Mucosa of gallbladder (tissue), 1 donor: ENCODE measurements around the gene VPS37C. TPM values are rescaled to one million over a fixed set of nuclear protein-coding genes. Genes with fewer than 3 reads are reported as not detected.
"Not testable (repeated sequence)": the region's sequence is repeated elsewhere in the genome, so short reads cannot be mapped to it uniquely, and the experiment has no call there.

Experiments
- DNase-seq: peaks from one replicate; pipeline ENCODE4 v3.0.0-alpha.2; 2020; ENCODE audit warnings: low spot score
- total RNA-seq: library from RNA; stranded (reverse); gene quantifications from one replicate; pipeline ENCODE4 v1.2.1, GENCODE V29; 2021
- donor health status: DM: no; HTN: no; CAD: no.

VPS37C gene
- total RNA-seq, 1 donor from 2014 or later: 34.5 TPM

- DNase-seq: no peak
Measured at GRCh38 chr11:61118004-61118403, 43.2 kb downstream of the VPS37C start.

DNA sequence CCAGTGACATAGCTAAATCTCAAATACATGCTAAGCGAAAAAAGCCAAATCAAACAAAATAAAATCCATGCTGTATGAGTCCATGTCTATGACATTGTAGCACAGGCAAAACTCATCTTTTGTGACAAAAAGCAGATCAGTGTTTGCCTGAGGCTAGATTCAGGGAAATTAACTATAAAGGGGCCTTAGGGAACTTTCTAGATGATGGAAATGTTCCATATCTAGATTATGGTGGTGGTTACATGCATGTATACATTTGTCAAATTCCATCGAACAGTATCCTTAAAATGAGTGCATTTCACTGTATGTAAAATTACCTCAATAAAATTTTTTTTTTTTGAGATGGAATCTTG lies 44.1 kb downstream of the VPS37C start:
- no peak for DNase-seq

DNA sequence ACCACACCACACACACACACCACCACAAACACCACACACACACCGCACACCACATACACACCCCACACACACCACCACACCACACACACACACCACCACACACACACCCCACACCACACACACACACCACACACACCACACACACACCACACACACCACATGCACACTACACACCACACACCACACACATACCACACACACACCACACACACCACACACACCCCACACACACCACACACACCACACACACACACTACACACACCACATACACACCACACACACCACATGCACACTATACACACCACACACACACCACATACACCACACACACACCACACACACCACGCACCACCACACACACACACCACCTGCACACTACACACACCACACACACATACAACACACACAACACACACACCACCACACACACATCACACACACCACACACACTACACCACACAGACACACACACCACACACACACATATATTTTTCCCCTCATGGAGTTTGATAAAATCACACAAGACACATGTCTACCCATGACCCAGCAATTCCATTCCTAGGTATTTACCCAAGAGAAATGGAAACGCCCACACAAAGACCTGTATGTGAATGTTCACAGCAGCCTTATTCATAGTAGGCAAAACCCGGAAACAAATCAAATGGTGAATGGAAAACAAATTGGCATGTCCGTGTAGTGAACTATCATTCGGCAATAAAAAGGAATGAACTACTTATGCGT lies 44.6 kb downstream of the VPS37C start:
- no peak for DNase-seq

- DNase-seq: no peak
Measured at GRCh38 chr11:61115498-61116224, 45.6 kb downstream of the VPS37C start.

DNA sequence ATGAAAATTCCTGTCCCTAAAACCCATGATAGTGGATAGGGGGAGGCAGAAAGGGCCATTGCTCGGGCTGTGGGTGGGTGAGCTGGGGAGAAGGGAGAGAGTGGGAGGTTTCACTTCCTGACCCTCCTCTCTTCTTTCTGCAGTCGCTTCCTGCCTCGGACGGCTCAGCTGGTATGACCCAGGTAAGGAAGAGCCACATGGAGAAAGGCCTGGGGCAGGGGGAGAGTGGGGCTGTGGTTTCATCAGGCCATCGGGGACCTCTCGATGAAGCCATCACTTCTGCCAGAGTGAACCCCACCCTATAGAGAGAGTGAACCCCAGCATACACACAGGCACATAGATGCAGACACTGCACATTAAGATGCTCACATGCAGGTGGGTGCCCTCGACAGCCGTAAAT lies 46.3 kb downstream of the VPS37C start:
- no peak for DNase-seq

- DNase-seq: no peak
Measured at GRCh38 chr11:61113201-61113600, 48.0 kb downstream of the VPS37C start.

DNA sequence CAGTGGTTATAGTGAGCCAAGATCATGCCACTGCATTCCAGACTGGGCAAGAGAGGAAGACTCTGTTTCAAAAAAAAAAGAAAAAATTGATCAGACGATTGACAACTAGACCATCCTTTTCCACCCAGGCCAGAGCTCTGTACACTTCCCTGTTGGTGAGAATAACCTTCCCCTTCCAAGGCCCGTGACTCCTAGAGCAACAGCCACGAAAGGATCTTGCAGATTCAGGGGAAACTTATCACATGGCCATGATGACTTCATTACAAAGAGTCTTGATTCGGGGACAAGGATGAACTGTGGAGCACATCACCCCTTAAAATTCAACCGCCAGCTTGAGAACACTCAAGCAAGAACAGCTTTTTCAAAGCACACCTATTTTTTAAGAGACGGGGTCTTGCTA lies 48.7 kb downstream of the VPS37C start:
- DNase-seq: no peak

DNA sequence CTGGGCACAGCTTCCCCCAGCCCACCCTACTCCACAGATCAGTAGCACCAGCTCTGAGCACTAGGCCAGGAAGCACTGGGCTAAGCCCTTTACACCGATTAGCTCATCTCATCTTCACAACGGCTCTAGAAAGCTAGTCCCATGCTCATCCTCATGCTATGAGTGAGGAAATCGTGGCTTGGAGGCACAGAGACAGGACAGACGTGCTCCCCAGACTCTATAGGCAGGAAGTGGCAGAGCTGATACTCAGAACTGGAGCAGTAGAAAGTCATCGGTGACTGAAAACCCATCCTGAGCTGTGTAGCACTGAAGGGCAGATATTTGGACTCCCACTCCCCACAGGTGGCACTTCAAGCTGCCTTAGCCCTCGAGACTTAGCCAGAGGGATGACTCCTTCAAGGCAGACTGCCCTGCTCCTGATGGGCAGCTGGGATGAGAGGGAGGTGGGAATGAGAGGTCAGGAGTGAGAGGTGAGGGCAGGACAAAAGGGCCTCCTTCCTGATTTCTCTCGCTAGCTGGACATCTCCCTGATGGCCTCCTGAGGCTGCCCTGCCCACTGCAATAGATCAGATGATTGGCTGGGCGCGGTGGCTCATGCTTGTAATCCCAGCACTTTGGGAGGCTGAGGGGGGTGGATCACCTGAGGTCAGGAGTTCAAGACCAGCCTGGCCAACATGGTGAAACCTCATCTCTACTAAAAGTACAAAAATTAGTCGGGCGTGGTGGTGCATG lies 49.3 kb downstream of the VPS37C start:
- no peak for DNase-seq

- no peak for DNase-seq
Measured at GRCh38 chr11:61111050-61111435, 50.2 kb downstream of the VPS37C start.

GRCh38 chr11:61110255-61111049 lies 50.8 kb downstream of the VPS37C start:
- DNase-seq: no peak

DNA sequence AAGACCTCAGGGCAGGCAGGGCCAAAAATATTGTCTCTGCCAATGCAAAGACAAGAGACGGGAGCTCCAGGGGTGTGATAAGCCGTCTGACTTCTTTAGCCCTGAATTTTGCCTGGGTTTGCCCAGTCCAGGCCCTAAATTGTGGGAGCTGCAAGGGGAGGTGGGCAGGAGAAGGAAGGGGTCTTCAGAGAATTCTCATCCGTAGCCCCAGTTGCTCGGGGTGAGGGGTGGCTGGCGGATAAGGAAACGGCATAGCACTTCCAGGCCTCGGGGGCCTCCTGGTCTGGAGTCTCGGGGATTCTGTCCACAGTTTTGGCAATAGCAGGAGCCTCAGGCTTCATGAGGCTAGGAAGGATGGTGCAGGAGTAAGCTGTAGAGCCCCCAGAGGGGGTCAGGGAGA lies 51.6 kb downstream of the VPS37C start:
- DNase-seq: no peak

DNA sequence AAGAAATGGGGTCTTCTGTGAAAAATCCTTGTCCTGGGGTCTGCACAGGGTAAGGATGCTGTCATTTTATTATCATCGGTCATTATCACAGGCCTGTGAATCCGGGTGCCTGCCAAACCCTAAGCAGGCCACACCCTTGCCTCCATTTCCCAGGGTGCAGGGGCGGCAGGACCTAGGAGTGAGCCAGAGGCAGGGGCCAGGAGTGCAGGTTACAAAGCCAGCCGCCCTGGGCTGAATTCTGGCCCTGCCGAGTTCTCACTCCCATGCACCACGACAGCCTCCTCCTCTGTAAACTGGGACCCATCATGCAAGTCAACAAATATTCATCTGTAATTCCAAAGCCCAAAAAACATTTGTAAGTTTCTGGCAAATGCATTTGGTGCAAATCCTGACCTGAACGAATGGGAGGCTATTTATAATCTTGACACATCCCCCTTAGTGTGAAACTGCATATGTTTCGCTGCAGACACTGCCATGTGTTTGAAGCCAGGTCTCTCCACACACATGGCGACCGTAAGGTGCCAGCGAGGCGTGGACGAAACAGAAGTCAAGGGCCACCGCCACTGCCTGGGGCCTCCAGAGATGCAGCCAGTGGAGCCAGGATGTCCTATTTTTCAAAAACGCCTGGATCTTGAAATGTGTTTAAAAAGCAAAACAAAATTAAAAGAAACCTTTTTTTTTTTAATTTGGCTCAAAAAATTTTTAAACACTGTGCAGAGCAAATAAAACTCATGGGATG lies 52.2 kb downstream of the VPS37C start:
- no peak for DNase-seq

- DNase-seq: no peak
Measured at GRCh38 chr11:61107888-61108287, 53.3 kb downstream of the VPS37C start.

DNA sequence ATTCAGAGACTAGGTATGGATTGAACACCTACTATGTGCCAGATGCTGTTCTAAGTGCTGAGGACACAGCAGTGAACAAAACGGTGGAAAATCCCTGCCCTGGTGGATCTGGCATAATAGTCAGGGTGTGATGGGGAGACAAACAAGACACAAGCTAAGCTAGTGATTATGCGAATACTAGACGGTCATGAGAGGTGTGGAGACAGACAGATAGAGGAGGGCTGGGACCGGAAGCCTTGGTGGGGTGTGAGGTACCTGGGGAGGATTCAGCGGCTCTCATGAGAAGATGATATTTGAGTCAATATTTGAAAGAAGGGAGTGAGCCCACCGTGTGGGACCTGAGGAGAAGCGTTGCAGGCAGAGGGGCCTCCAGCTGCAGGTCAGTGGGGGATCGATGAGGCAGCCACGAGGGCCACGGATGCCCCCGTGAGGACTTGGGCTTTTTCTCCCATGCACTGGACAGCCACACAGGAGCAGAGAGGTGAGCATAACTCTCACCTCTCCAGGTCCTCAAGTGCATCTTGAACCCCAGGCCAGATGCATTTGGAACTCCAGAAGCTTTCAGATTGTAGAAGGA lies 54.2 kb downstream of the VPS37C start:
- DNase-seq: no peak

DNA sequence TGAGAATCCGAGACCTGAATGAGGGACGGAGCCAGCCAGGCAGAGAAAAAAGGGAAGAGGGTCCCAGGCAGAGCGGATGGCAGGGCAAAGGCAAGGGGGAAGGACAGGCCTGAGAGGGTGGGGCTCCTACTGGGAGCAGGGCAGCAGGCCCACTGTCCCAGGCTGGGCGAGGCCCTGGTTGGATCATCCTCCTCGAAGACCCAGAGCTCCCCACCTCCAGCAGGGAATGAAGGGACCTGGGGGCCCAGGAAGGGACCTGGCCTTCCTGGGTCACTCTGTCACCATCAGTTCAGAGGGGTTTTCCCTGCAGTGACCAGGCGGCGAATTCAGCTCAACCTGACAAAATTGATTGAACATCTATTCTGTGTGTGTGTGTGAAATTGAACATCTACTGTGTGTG lies 54.9 kb downstream of the VPS37C start:
- DNase-seq: no peak

DNA sequence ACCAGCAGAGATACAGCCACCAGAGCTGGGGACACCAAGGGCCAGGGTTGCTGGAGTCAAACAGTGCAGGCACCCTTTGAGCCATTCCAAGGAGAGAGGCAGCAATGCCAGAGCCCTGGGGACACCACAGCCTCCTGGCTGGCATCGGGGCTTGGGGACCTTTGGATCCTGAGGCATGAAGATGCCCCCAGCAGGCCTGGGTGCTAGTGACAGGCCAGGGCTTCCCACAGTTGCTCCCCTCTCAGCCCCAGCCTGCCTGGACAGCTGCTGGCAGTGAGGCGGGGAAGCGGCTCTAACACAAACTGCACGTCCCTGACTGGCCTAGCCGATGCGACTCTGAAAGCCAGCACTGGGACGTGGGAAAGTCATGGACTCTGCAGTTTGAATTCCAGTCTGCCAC lies 56.3 kb downstream of the VPS37C start:
- no peak for DNase-seq

GRCh38 chr11:61103851-61104423 lies 57.3 kb downstream of the VPS37C start:
- DNase-seq: no peak

- DNase-seq: no peak
Measured at GRCh38 chr11:61102667-61103571, 58.3 kb downstream of the VPS37C start.

DNA sequence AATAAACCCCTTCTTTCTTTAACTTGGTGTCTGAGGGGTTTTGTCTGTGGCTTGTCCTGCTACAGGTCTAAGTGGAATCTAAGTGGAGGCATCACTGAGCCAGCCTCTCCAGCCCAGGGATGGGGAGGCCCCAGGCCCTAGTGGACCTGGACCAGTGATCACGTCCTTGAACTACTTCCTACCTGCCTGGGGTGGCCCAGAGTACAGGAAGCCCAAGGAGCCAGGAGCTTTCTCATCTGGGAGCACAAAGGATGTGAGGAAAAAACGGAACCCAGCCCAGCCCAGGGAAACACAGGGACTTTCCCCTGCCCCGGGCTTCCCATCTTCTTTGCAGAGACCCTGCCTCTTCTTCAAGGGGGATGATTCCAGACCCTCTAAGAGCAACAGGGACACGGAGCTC lies 62.4 kb downstream of the VPS37C start:
- no peak for DNase-seq

- not testable (repeated sequence) for DNase-seq
Measured at GRCh38 chr11:61098261-61098660, 63.0 kb downstream of the VPS37C start.
